ENCODE data around the gene FAM114A1. TPM values are rescaled to one million over a fixed set of nuclear protein-coding genes. Genes with fewer than 3 reads are reported as not detected.

Gene FAM114A1
- total and polyA plus RNA-seq, 4 donors, result 22.1 to 108 (median 53.9) TPM

GRCh38 chr4:38925492-38926413 is 58.1 kb downstream of the FAM114A1 start:
- Histone ChIP-seq H3K27me3 (ENCODE audit: control insufficient read depth in 4 of 4, insufficient read depth in 4 of 4, low read length in 3 of 4) (no peaks in the 10 kb centered on the region), H3K9me3 (ENCODE audit: control insufficient read depth in 4 of 4, low read length in 3 of 4) (no peaks in the 10 kb centered on the region), H3K4me3 (ENCODE audit: low read depth in 1 of 3, low read length in 3 of 3) (no peak overlapping the region), H3K27ac (ENCODE audit: low read depth in 1 of 2, low read length in 2 of 2) (no peak overlapping the region), H3K4me1 (ENCODE audit: control insufficient read depth in 4 of 4, insufficient read depth in 4 of 4, low read length in 3 of 4) (no peaks in the 10 kb centered on the region), H3K9ac (ENCODE audit: low read depth in 1 of 2, low read length in 2 of 2) (no peak overlapping the region), H3K36me3 (ENCODE audit: control insufficient read depth in 4 of 4, insufficient read depth in 3 of 4, low read depth in 1 of 4, low read length in 3 of 4) (peaks cover 10 to 67% (median 37%) of the 10 kb centered on the region in 4 donors)
- 68% methylated on average over 3 of the region's 3 CpGs for WGBS
- no peak for TF ChIP-seq ATF3 (IDR thresholded peaks at IDR 0.05)
- TF ChIP-seq SP1 (IDR thresholded peaks at IDR 0.05), result no peak
- no peak for TF ChIP-seq FOXA1 (IDR thresholded peaks at IDR 0.05)
- no peak for TF ChIP-seq CTCF (IDR thresholded peaks at IDR 0.05; ENCODE audit: low read depth, low read length, missing input control)
- TF ChIP-seq JUND (IDR thresholded peaks at IDR 0.05), result no peak
- TF ChIP-seq RXRA (IDR thresholded peaks at IDR 0.05), result no peak
- no peak for DNase-seq (ENCODE audit: low spot score)

- peaks cover 10 to 73% (median 39%) of the 10 kb centered on the region in 4 donors for H3K36me3 ChIP-seq (ENCODE audit: control insufficient read depth in 4 of 4, insufficient read depth in 3 of 4, low read depth in 1 of 4, low read length in 3 of 4)
- 92% methylated on average over 6 of the region's 6 CpGs for WGBS
- no peaks in the 10 kb centered on the region for H3K9me3 ChIP-seq (ENCODE audit: control insufficient read depth in 4 of 4, low read length in 3 of 4)
- TF ChIP-seq YY1 (IDR thresholded peaks at IDR 0.05) (no peak), JUND (IDR thresholded peaks at IDR 0.05) (no peak), SP1 (IDR thresholded peaks at IDR 0.05) (no peak), TAF1 (conservative IDR thresholded peaks at IDR 0.05) (no peak), MAX (IDR thresholded peaks at IDR 0.05) (no peak), EGR1 (IDR thresholded peaks at IDR 0.05; ENCODE audit: low read depth in 2 of 2) (no peak), CTCF (IDR thresholded peaks at IDR 0.05; ENCODE audit: low read depth, low read length, missing input control) (no peak), NR2F2 (IDR thresholded peaks at IDR 0.05) (no peak), GABPA (IDR thresholded peaks at IDR 0.05 in 1 of 2, conservative IDR thresholded peaks at IDR 0.05 in 1 of 2) (no peak)
- H3K9ac ChIP-seq (ENCODE audit: low read depth in 1 of 2, low read length in 2 of 2), result no peak overlapping the region
- H3K4me1 ChIP-seq (ENCODE audit: control insufficient read depth in 4 of 4, insufficient read depth in 4 of 4, low read length in 3 of 4), result no peaks in the 10 kb centered on the region
- DNase-seq (ENCODE audit: low spot score), result no peak
- no peaks in the 10 kb centered on the region for H3K27me3 ChIP-seq (ENCODE audit: control insufficient read depth in 4 of 4, insufficient read depth in 4 of 4, low read length in 3 of 4)
- H3K27ac ChIP-seq (ENCODE audit: low read depth in 1 of 2, low read length in 2 of 2), result no peak overlapping the region
- no peak overlapping the region for H3K4me3 ChIP-seq (ENCODE audit: low read depth in 1 of 3, low read length in 3 of 3)
Observed at GRCh38 chr4:38926896-38927295, 59.3 kb downstream of the FAM114A1 start.

All from liver (tissue), 9 donors.